Activated CD8-positive, alpha-beta memory T cell treated with anti-CD3 and anti-CD28 coated beads, Interleukin-2, amount 50 U/mL, for 24 hours (primary cell): Measurements from ENCODE around the gene PPP1R26.
"Not testable (repeated sequence)": the region's sequence is repeated elsewhere in the genome, so short reads cannot be mapped to it uniquely, and the experiment has no call there.

Experiments used
- DNase-seq: peaks from one replicate; pipeline ENCODE4 v3.0.0-alpha.2; 2020; ENCODE audit errors: extremely low read depth

Gene PPP1R26

GRCh38 chr9:135505406-135506187 lies 26.0 kb downstream of the PPP1R26 start:
- no peak for DNase-seq

DNA sequence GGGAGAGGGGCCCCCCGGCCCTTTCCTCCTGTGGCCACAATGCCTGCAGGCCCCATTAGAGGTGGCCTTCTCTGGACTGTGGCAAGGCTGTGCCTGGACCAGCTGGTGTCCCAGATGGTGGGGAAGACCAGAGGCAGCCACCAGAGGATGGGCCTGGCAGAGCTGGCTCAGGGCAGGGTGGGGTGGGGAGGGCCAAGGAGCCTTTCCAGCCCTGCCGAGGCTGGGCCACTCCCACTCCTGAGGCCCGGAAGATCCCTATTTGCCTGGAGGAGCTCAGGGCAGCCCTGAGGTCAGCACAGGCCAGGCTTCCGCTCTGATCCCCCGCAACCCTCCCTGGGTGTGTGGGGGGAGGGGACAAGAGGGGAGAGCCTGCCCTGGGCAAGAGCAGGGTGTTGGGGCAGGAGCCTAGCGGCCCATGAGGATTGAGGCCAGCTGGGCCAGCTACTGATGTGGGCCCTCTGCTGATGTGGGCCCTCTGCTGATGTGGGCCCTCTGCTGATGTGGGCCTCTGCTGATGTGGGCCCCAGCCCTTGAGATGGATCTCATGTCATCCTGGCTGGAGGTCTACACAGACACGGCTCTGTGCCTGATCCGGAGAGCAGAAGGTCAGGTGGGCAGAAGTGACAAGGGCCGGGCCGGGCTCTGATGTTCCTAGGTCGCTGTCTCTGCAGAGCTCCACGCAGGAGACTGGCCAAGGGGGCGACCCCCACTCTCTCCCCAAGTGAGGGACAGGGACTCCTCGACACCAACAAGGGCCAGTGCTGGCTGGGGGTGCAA lies 26.9 kb downstream of the PPP1R26 start:
- DNase-seq, result no peak

GRCh38 chr9:135507104-135508035 lies 27.8 kb downstream of the PPP1R26 start:
- no peak for DNase-seq

DNA sequence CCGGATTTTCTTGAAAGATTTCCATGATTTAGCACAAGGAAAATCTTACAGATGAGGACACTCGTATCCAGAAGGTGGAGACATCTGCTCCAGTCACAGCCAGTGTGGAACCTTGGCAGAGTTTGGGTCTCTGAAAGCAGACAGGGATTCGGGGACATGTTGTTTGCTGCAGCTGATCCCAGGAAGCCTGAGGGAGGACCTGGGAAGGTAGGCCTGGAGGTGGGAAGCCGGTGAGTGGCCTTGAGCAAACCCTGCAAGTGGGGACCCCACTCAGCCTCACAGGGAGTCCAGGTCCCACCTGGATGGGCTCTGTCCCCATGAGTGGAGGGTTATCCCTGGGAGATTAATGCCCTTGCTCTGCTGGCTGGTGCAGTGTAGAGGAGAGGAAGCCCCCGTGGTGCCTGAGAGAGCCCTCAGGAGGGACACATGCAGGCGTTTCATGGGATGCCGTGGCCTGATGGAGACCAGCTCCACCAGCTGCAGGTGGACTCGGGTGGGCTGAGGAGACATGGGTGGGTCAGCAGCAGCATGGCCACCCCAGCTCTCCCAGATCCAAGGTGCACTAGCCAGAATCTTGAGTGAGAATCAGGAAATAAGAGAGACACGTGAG lies 28.7 kb downstream of the PPP1R26 start:
- DNase-seq, result no peak

DNA sequence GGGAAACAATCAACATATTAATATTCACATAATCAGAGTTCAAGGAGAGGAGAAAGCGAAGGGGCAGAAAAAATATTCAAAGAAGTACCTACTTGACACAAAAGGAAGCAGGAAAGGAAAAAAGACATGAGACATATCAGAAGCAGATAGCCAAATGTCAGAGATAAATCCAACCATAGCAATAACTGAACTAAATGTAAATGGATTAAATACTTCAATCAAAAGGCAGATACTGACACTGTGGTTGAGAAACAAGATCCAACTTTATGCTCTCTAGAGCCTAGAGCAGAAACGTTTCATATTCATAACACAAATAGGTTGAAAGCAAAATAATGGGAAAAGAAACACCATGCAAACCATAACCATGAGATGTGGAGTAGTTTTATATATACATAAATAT lies 29.9 kb downstream of the PPP1R26 start:
- no peak for DNase-seq

- DNase-seq, result no peak
These were observed 32.6 kb downstream of the PPP1R26 start for GRCh38 chr9:135512241-135512603.

DNA sequence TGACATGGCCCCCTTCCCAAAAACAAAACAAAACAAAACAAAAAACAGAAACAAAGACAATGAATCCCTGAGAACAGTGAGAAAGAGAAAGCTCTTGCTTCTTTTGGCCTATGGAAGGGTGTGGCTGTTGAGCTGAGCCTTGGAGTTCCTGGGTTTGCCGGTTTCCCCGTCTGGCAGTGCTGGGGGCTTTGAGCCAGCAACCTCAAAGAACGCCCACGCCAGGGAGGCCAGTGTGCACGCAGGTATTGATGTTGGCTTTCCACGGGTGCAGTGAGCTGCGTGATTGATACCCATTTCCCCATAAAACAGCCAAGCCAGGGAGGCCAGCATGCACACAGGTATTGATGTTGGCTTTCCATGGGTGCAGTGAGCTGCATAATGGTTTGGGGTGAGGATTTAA lies 33.3 kb downstream of the PPP1R26 start:
- no peak for DNase-seq

DNA sequence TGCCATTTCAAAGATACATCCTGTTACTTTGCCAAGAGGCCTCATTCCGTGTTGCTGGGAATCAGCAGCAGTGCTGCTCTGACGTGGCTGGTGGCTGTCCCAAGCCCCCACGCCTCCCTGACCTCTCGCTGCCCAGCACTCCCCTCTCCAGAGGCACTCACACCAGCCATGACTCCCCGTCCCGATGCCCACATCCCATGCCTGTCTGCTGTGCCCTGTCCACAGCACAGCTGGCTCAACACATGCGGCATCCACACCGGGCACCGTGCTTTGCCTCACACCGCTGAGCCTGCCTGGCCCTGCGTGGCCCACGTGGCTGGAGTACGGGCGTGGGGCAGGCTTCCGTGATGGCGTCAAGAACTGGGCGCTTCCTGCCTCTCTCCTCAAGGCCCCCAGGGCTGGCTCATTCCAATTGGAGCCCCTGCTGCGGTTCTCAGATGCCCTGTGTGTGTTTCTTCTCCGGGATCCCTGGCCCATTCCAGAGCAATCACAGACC lies 33.8 kb downstream of the PPP1R26 start:
- no peak for DNase-seq

DNA sequence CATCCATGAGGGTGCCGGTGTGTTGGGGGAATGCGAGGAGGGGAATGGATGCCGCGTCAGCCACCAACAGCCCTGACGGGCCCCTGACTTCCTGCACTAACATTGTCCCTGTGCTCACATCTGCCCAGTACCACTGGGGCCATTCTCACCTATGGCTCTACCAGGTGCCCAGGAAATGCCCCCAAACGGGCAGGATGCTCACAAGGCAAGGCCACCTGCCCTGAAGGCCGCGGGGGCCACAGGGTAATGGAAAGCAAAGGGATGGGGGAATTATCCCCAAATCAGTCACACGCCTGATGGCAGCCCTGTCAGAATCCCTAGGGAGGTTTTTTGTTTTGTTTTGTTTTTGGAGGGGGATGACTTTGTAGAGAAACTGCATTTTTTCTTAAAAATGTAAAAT lies 34.3 kb downstream of the PPP1R26 start:
- not testable (repeated sequence) for DNase-seq

DNA sequence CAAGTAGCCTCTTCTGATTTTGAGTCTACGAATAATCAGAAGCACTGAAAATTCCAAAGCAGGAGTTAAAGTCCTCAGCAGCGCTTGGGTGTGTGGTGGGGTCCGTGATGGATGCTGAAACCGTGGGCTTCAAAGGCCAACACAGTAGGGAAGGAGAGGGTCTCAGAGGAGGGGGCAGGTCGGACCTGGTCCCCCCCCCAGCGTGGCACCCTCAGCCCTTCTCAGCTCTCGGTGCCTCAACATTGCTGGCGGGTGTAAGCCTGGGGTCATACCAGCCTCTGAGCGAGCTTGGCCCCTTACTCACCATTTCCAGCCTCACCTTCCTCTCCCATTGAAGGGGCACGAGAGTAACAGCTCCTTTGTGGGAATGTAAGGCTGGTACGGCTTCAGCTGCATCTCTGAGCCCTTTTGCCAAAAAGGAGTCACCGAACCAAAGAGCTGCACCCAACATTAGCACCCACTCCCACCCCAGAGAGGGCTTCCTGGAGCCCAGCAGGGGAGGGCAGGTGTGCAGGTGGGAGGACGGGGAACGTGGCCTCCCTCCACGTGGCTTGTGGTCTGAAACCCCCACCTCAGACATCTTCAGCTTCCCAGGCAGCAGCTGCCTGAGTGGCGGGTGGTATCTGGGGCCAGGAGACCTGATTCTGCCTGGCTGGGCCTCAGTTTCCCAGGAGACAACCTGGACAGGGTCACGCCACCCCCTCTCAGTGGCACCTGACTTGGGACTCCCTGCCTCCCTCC lies 34.9 kb downstream of the PPP1R26 start:
- DNase-seq, result no peak

- DNase-seq, result no peak
These were observed 35.7 kb downstream of the PPP1R26 start for GRCh38 chr9:135515083-135515951.

DNA sequence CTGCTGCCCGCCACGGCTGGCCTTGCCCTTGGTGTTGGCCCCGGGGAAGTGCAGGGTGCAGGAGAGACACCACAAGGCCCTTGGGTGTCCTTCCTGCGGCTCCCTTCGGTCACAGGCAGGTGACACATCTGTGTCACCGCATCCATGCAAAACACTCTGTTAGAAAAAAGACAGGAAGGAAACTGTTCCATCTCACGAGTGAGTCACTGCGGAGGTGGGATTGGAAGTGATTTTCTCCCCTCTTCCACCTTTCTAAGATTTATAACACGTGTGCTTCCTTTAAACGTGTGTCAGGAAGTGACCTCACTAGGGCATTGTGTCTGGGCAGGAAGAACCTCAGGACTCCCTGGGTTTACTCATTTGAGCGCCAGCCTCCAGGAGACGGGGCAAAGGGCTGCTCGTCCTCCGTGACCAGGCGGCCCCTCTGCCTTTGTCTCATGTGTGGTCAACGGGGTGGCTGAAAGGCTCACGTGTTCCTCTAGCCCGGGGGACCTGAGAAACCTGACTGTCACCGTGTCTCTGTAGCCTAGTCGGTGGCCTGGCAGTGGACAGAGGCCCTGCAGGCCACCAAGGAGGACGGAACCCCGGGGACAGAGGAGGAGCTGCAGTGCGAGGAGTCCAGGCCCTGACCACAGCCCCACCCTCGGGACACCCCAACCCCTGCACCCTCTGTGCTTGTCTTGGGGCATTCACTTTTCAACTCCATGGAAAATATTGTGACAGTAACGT lies 36.7 kb downstream of the PPP1R26 start:
- no peak for DNase-seq

DNA sequence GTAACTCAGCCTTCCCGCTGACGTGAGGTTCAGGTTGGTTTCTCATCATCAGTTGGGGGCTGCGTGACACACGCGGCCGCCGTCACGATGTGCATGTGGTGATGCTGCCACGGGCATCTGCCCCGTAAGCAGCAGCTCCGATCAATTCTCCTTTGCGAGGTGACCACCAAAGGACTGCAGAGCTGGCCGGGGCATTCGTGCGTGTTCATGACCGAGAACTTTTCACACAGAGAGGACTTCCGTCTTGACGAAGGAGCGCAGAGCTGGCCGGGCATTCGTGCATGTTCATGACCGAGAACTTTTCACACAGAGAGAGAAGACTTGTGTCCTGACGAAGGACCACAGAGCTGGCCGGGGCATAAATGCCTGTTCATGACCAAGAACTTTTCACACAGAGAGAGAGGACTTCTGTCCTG lies 37.8 kb downstream of the PPP1R26 start:
- no peak for DNase-seq

GRCh38 chr9:135519179-135519971 lies 39.8 kb downstream of the PPP1R26 start:
- DNase-seq, result no peak

DNA sequence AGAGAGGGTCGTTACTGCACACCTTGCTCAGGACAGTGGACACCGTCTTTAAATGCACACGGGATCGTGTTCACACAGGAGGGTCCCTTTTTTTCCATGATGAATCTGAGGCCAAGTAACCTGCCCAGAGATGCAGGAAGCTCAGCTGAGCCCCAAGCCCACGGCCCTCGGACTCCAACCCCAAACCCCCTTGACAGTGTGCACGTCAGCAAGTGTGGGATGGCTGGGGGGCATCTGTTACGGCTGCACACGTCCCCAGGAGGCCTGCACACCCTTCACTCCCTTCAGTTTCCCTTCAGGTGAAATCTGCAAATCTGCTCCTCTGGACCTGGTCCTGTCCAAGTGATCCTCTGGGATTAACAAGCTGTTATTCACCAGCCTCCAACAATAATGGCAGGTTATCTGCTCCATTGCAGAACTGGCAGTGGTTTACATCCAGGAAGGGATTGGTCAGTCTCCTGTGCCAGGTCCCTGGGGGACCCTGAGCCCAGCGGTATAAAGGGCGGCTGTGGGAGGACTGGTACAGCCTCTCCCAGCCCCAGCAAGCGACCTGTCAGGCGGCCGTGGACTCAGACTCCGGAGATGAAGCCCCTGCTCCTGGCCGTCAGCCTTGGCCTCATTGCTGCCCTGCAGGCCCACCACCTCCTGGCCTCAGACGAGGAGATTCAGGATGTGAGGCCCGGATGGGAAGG lies 41.5 kb downstream of the PPP1R26 start, which contains the start of gene LCN1:
TSS of gene LCN1 (plus strand) at position 525 of the 692 bp plus-strand sequence. CDS start at position 583, 58 bp downstream.
- DNase-seq, result no peak

DNA sequence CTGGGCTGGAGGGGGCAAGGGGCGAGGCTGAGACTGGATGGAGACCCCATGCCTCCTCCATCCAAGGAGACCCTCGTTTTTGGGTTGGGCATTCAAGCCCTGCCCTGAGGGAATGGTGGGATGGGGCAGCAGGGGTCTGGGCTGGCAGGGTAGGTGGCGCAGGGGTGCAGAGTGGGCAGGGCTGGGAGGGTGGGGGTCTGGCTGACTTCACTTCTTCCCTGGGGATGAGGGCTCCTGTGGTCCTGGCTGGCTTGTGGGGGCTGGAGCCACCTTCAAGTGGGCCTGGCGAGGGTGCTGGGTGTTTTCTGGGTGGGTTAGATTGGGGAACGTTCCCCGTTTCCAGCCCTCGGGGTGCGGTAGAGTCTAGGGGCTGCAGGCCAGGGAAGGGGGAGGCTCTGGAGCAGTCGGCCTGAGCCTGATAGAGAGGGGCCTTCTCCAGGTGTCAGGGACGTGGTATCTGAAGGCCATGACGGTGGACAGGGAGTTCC lies 42.1 kb downstream of the PPP1R26 start:
- DNase-seq, result no peak

- DNase-seq, result no peak
These were observed 42.7 kb downstream of the PPP1R26 start for GRCh38 chr9:135522137-135522877.
